ENCODE results near the gene COQ3. TPM values are rescaled to one million over a fixed set of nuclear protein-coding genes. Genes with fewer than 3 reads are reported as not detected.

COQ3 gene
- total RNA-seq, 1 experiment from 2014 or later = 13.9 TPM

- Mint-ChIP-seq H3K9me3 (no peaks in the 10 kb centered on the region), H3K36me3 (no peaks in the 10 kb centered on the region), H3K4me3 (no peak overlapping the region), H3K4me1 (peaks cover 15% of the 10 kb centered on the region), H3K27me3 (ENCODE audit: low read depth) (peaks cover 17% of the 10 kb centered on the region), H3K27ac (no peak overlapping the region)
- ChIA-PET POLR2A (no interaction called here), CTCF (no interaction called here)
- DNase-seq (ENCODE audit: low spot score) = no peak
- ATAC-seq = no peak
- TF ChIP-seq ZNF121 (CRISPR knock-in tag; IDR thresholded peaks at IDR 0.05) (0 out of 2 replicates have a peak, but pooled peaks have one; percentile 37), IRF1 (CRISPR knock-in tag; IDR thresholded peaks at IDR 0.05) (no peak)
Observed at GRCh38 chr6:99353126-99353525, 40.9 kb downstream of the COQ3 start.

- no peak for TF ChIP-seq MYBL2 (CRISPR knock-in tag; IDR thresholded peaks at IDR 0.05)
- no peak for TF ChIP-seq CDX4 (CRISPR knock-in tag; IDR thresholded peaks at IDR 0.05; ENCODE audit: borderline replicate concordance)
- TF ChIP-seq USF2 (CRISPR knock-in tag; IDR thresholded peaks at IDR 0.05) = peak; percentile 36; the same call in 1 of the 2 replicates
- peaks cover 10% of the 10 kb centered on the region for H3K27me3 Mint-ChIP-seq (ENCODE audit: low read depth)
- no peak overlapping the region for H3K27ac Mint-ChIP-seq
- CTCF ChIA-PET = interaction anchor here (1.1 kb wide), 1 partner anchor 20 kb away, joined by 4 read pairs; no protein-coding TSS in a partner anchor
- peak overlapping the region; percentile 81 for H3K4me3 Mint-ChIP-seq
- H3K4me1 Mint-ChIP-seq = peaks cover 32% of the 10 kb centered on the region
- no peaks in the 10 kb centered on the region for H3K36me3 Mint-ChIP-seq
- H3K9me3 Mint-ChIP-seq = no peaks in the 10 kb centered on the region
- ATAC-seq (no peak), DNase-seq (ENCODE audit: low spot score) (peak; percentile 18)
- POLR2A ChIA-PET = no interaction called here
Observed at GRCh38 chr6:99350573-99350972, 43.4 kb downstream of the COQ3 start.

- no peaks in the 10 kb centered on the region for H3K36me3 Mint-ChIP-seq
- CTCF ChIA-PET = interaction anchor here (0.6 to 1.4 kb wide), 6 partner anchors 11 to 76 kb away, joined by 3 to 5 read pairs (median 3); partner anchors contain the start of gene PNISR
- H3K4me1 Mint-ChIP-seq = peaks cover 34% of the 10 kb centered on the region
- ATAC-seq (peak; percentile 78), DNase-seq (ENCODE audit: low spot score) (peak; percentile 75)
- TF ChIP-seq ZNF423 (CRISPR knock-in tag; IDR thresholded peaks at IDR 0.05) (no peak), FOXP1 (CRISPR knock-in tag; IDR thresholded peaks at IDR 0.05; ENCODE audit: borderline replicate concordance) (peak; percentile 26; the same call in 1 of the 2 replicates), E2F5 (CRISPR knock-in tag; IDR thresholded peaks at IDR 0.05) (0 out of 2 replicates have a peak, but pooled peaks have one; percentile 33), CBFB (CRISPR knock-in tag; IDR thresholded peaks at IDR 0.05; ENCODE audit: low read depth) (peak; percentile 19; the same call in 1 of the 2 replicates), KAT7 (CRISPR knock-in tag; IDR thresholded peaks at IDR 0.05; ENCODE audit: borderline replicate concordance) (peak; percentile 70; the same call in 1 of the 2 replicates), CREM (CRISPR knock-in tag; IDR thresholded peaks at IDR 0.05) (0 out of 2 replicates have a peak, but pooled peaks have one; percentile 25), ZBTB43 (CRISPR knock-in tag; IDR thresholded peaks at IDR 0.05) (no peak), MYBL2 (CRISPR knock-in tag; IDR thresholded peaks at IDR 0.05) (0 out of 2 replicates have a peak, but pooled peaks have one; percentile 8), ZNF219 (CRISPR knock-in tag; IDR thresholded peaks at IDR 0.05; ENCODE audit: borderline replicate concordance) (no peak), HMGXB4 (CRISPR knock-in tag; IDR thresholded peaks at IDR 0.05) (peak; percentile 72), ZNF232 (CRISPR knock-in tag; IDR thresholded peaks at IDR 0.05) (0 out of 2 replicates have a peak, but pooled peaks have one; percentile 45), MAX (CRISPR knock-in tag; IDR thresholded peaks at IDR 0.05) (peak; percentile 52; the same call in 1 of the 2 replicates), ZSCAN18 (CRISPR knock-in tag; IDR thresholded peaks at IDR 0.05) (no peak), ELF4 (CRISPR knock-in tag; IDR thresholded peaks at IDR 0.05; ENCODE audit: low read depth) (peak; percentile 53; the same call in 1 of the 2 replicates)
- peak within 1 kb of the TSS; percentile 81 for H3K4me3 Mint-ChIP-seq
- peak within 1 kb of the TSS; percentile 65; the same call in 1 of the 2 replicates for H3K27ac Mint-ChIP-seq
- peaks cover 10% of the 10 kb centered on the region for H3K27me3 Mint-ChIP-seq (ENCODE audit: low read depth)
- H3K9me3 Mint-ChIP-seq = no peaks in the 10 kb centered on the region
- POLR2A ChIA-PET = interaction anchor here (1.3 to 3.1 kb wide), 3 partner anchors 12 to 219 kb away, joined by 4 to 17 read pairs (median 7); partner anchors contain the start of genes CCNC and COQ3
Observed at GRCh38 chr6:99349171-99350141, 44.5 kb downstream of the COQ3 start, which contains the start of gene FAXC. FAXC (minus strand) TSS chr6:99349674; CDS start chr6:99349372, 302 bp downstream.

Measured in WTC11 (cell line).